GM15510 (cell line): Measurements from ENCODE around the gene MUC21.

Source experiments
- POLR2A ChIP-seq: IDR thresholded peaks from 3 replicates; pipeline ENCODE4 v1.6.1; 2011; ENCODE audit warnings: borderline replicate concordance; ENCODE audit not compliant: insufficient read length; ENCODE audit errors: extremely low read depth

Gene MUC21

DNA sequence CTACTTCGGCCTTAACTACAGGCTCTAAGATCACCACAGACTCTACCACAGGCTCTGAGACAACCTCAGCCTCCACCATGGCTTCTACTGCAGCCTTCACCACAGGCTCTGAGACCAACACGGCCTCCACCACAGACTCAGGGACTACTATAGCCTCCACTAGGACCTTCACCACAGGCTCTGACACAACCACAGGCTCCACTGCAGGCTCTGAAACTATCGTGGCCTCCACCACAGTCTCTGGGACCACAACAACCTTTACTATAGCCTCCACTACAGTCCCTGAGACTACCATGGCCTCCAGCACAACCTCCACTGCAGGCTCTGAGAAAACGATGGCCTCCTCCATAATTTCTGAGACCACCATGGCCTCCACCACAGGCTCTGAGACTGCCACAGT is 42.1 kb downstream of the MUC21 start:
- no peak for TF ChIP-seq POLR2A

DNA sequence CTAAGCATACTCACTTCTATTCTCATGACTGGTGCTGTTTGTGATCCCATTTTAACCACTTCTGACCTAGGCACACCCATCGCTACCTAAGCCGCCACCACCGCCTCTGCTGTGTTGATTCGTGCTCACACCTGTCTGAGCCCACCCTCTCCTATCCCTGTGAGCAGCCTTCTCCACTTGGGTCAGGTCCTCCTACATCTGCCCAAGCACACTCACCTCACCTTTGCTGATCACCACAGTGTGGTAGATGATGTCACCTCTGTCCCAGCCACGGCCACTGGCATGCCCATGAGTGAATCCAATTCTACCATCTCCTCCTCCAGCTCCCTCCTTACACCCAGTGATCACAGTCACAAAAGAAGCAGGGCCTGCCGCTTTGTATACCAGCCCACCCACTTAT is 47.6 kb downstream of the MUC21 start:
- no peak for TF ChIP-seq POLR2A

DNA sequence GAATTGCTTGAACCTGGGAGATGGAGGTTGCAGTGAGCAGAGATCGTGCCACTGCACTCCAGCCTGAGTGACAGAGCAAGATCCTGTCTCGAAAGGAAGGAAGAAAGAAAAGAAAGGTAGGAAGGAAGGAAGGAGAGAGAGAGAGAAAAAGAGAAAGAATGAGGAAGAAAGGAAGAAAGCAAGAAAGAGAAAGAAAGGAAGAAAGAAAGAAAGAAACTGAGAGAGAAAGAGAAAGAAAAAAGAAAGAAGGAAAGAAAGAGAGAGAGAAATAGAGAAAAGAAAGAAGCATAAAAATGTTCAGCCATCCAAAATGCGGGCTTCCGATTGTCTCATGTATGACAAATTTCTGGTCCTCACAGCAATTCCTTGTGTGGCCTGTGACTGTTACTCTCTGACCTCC is 49.6 kb downstream of the MUC21 start:
- TF ChIP-seq POLR2A, result no peak

DNA sequence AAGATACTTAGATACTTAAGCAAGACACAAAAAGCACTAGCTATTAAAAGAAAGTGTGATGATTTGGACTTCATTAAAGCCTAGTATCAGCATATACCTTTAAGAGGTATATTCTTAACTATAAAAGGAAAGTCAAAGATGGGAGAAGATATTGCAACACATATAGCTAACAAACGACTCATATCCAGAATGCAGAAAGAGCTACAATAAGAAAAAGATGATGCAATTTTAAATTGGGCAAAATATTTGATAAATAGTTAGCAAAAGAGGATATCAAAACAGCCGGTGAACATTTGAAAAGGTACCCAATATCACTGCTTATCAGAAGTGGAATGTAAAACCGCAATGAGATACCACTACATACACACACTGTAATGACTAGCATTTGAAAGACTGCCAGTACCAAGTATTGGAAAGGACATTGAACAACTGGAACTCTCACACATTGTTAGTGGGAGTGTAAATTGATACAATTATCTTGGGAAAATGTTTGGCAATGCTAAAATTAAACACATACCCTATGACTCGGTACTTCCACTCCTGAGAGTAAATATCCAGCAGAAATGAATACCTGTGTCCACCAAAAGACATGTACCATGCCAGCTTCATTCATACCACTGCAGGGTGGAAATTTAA is 52.5 kb downstream of the MUC21 start:
- TF ChIP-seq POLR2A, result no peak

DNA sequence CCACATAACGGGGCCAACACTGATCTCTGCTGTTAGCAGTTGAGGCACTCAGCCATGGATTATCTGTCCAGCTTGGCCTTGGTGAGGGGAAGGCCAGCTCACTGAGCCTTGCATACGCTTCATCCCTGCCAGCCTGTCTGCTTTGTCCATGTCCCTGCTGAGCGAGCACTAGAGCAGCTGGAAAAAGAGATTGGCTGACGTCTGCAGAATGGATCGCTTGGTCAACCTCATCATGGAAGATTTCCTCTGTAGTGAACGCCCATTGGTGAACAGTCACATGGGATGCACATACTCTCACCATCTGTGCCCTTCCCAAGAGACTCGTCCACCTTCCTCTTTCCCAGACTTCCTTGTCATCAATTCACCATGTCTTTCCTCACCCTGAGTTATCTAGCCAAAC is 53.7 kb downstream of the MUC21 start:
- no peak for TF ChIP-seq POLR2A

DNA sequence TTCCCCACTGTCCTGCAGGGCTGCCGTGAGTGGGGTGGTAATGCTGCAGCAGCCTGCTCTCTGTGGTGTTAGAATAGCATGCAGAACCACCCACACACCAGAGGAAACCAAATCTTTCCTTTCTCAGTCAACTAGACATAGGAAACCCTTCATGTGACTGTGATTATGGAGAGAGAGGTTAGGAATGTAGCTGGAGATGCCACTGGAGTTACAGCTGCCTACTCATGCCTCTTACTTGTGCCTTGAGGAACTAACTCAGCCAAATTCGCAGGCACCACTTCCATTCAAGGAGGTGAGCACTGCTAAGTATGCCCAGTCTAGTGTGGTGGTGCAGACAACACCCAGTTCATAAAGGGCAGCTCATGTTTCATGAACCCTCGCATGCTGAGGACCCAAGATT is 54.2 kb downstream of the MUC21 start:
- TF ChIP-seq POLR2A, result no peak

DNA sequence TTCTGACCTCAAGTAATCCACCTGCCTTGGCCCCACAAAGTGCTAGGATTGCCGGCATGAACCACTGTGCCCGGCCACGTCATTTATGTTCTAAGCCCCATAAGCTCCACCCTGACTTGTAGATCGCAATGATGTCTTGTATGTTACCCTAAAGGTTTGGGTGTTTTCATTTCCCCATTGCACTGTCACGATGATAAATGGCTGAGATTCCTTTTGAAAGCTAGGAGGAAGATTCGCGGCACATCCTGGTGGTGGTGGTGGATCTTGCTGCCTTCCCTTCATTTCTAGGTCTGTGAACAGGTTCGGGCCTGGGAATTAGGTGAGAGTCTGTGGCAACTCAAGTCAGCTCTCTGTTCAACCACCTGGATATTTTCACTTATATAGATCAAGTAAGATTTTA is 55.0 kb downstream of the MUC21 start:
- TF ChIP-seq POLR2A, result no peak
